DOHH2 (cell line): ENCODE data around the gene CDK14.

Source experiments
- CTCF ChIP-seq: fragments of 200-600 bp; sonication (generic); IDR thresholded peaks from one replicate; pipeline ENCODE4 v1.5.1; 2014; ENCODE audit warnings: antibody characterized with exemption, mild to moderate bottlenecking, low read depth, low read length; ENCODE audit not compliant: poor library complexity, severe bottlenecking
- EZH2phosphoT487 ChIP-seq: fragments of 200-600 bp; sonication (generic); IDR thresholded peaks from 2 replicates; pipeline ENCODE4 v1.6.1; 2017; ENCODE audit warnings: borderline replicate concordance, mild to moderate bottlenecking, antibody characterized with exemption, low read length, moderate library complexity, mixed read lengths

GRCh38 chr7:90721869-90722431 lies 125.8 kb downstream of the CDK14 start:
- no peak for TF ChIP-seq CTCF
- TF ChIP-seq EZH2phosphoT487: no peak
